GM12878 (cell line): ENCODE data around the gene NRN1L. TPM values are rescaled to one million over a fixed set of nuclear protein-coding genes. Genes with fewer than 3 reads are reported as not detected.

ENCODE experiments used
- ATAC-seq: fragments of 200-7000 bp; cut with Tn5 transposase; 3 replicates; pipeline ENCODE4 v1.9.1; 2020; ENCODE audit warnings: mild to moderate bottlenecking, moderate library complexity
- BruUV-seq: library from RNA; stranded (reverse); fragments of 400-500 nt; replicated peaks from 2 replicates; lab custom pipeline; 2021; lab: Mats Ljungman, UMichigan
- CTCF ChIA-PET: fragments of 300-600 bp; sonication (Branson Sonifier 250); formaldehyde crosslinking; extraction: SDS; loops from one replicate; lab custom pipeline; 2021; ENCODE audit warnings: inconsistent platforms; lab: Yijun Ruan, JAX
- POLR2A ChIA-PET: fragments of 350-600 bp; formaldehyde crosslinking; extraction: SDS; loops from one replicate; lab custom pipeline; 2021; ENCODE audit warnings: inconsistent platforms; lab: Charles Lee
- RAD21 ChIA-PET: fragments of 300-600 bp; sonication (Branson Sonifier 250); formaldehyde crosslinking; loops from one replicate; lab custom pipeline; 2023; ENCODE audit warnings: antibody characterized with exemption; ENCODE audit not compliant: unreplicated experiment; lab: Charles Lee
- SMC1A ChIA-PET: fragments of 300-600 bp; sonication (Branson Sonifier 250); formaldehyde crosslinking; loops from one replicate; lab custom pipeline; 2023; ENCODE audit not compliant: unreplicated experiment, uncharacterized antibody; lab: Charles Lee
- DNase-seq: peaks from one replicate; pipeline ENCODE4 v3.0.0-alpha.2; 2011; ENCODE audit warnings: low read depth, low spot score
- FAIRE-seq: peaks from 3 replicates; lab custom pipeline; 2011; peaks lifted over from hg19 to GRCh38; lab: Jason Lieb, UNC
- H2AFZ ChIP-seq: 2 replicates; pipeline ENCODE4 v1.6.0; 2011; ENCODE audit warnings: low read depth, low read length, control low read depth; ENCODE audit not compliant: control insufficient read depth
- H3K27ac ChIP-seq: 2 replicates; pipeline ENCODE4 v1.5.1; 2011; ENCODE audit warnings: control low read depth; ENCODE audit not compliant: control insufficient read depth, insufficient read depth
- H3K27me3 ChIP-seq, 2 experiments: replicated peaks in 1 of 2; 2 replicates each; pipeline versions ENCODE4 v1.6.0 to v1.6.1; 2011; ENCODE audit warnings: low read length in 1 of 2; ENCODE audit not compliant: control insufficient read depth in 2 of 2, insufficient read depth in 2 of 2
- H3K36me3 ChIP-seq, 2 experiments: 2 replicates each; pipeline ENCODE4 v1.5.1; 2011; ENCODE audit warnings: low read length in 1 of 2; ENCODE audit not compliant: control insufficient read depth in 2 of 2, insufficient read depth in 2 of 2
- H3K4me1 ChIP-seq: 2 replicates; pipeline ENCODE4 v1.6.1; 2011; ENCODE audit warnings: mild to moderate bottlenecking, low read length, moderate library complexity, mixed read lengths; ENCODE audit not compliant: control insufficient read depth, insufficient read depth
- H3K4me2 ChIP-seq: 2 replicates; pipeline ENCODE4 v1.6.0; 2011; ENCODE audit warnings: control low read depth; ENCODE audit not compliant: control insufficient read depth, insufficient read depth
- H3K4me3 ChIP-seq: fragments of 200-600 bp; sonication (generic); 2 replicates; pipeline ENCODE4 v1.5.1; 2016
- H3K79me2 ChIP-seq: 2 replicates; pipeline ENCODE4 v1.6.0; 2011; ENCODE audit warnings: low read length; ENCODE audit not compliant: control insufficient read depth, insufficient read depth
- H3K9ac ChIP-seq: 2 replicates; pipeline ENCODE4 v1.8.0; 2011; ENCODE audit warnings: low read length, control low read depth, mixed read lengths; ENCODE audit not compliant: control insufficient read depth, insufficient read depth
- H3K9me3 ChIP-seq: replicated peaks from 3 replicates; pipeline ENCODE4 v1.5.1; 2011; ENCODE audit warnings: mild to moderate bottlenecking, low read length; ENCODE audit not compliant: control insufficient read depth, insufficient read depth
- H4K20me1 ChIP-seq: 2 replicates; pipeline ENCODE4 v1.6.0; 2011; ENCODE audit not compliant: control insufficient read depth, insufficient read depth
- BACH1 ChIP-seq: fragments of 450-650 bp; IDR thresholded peaks from 2 replicates; pipeline ENCODE4 v1.6.1; 2017; ENCODE audit warnings: mild to moderate bottlenecking, borderline replicate concordance
- CBFB ChIP-seq: IDR thresholded peaks from 2 replicates; pipeline ENCODE4 v1.6.1; 2016; ENCODE audit warnings: antibody characterized with exemption, low read depth
- CHD1 ChIP-seq: IDR thresholded peaks from 2 replicates; pipeline ENCODE4 v1.6.1; 2012; ENCODE audit warnings: low read depth, low read length, improper control_type of control experiment
- E2F4 ChIP-seq: IDR thresholded peaks from 2 replicates; pipeline ENCODE4 v1.6.1; 2012; ENCODE audit warnings: low read depth, low read length, improper control_type of control experiment
- GATAD2B ChIP-seq: fragments of 450-650 bp; conservative IDR thresholded peaks from 2 replicates; pipeline ENCODE4 v1.6.1; 2017; ENCODE audit warnings: low read depth, mild to moderate bottlenecking, moderate library complexity
- HDGF ChIP-seq: fragments of 450-650 bp; IDR thresholded peaks from 2 replicates; pipeline ENCODE4 v1.6.1; 2016; ENCODE audit warnings: antibody characterized with exemption
- IKZF1 ChIP-seq: fragments of 450-650 bp; conservative IDR thresholded peaks from 2 replicates; pipeline ENCODE4 v1.6.1; 2017; ENCODE audit warnings: antibody characterized with exemption, mild to moderate bottlenecking
- MLLT1 ChIP-seq: fragments of 450-650 bp; IDR thresholded peaks from 2 replicates; pipeline ENCODE4 v1.6.1; 2016; ENCODE audit warnings: mild to moderate bottlenecking
- MTA2 ChIP-seq: fragments of 450-650 bp; IDR thresholded peaks from 2 replicates; pipeline ENCODE4 v1.6.1; 2016; ENCODE audit warnings: low read depth, mild to moderate bottlenecking, moderate library complexity
- MTA3 ChIP-seq: IDR thresholded peaks from 2 replicates; pipeline ENCODE4 v1.6.1; 2012; ENCODE audit warnings: low read length, inconsistent platforms, borderline replicate concordance
- PAX5 ChIP-seq: IDR thresholded peaks from 2 replicates; pipeline ENCODE4 v1.6.1; 2011; ENCODE audit warnings: low read depth, low read length, borderline replicate concordance
- SMARCA5 ChIP-seq: fragments of 450-650 bp; IDR thresholded peaks from 2 replicates; pipeline ENCODE4 v1.6.1; 2017; ENCODE audit warnings: mild to moderate bottlenecking
- SPI1 ChIP-seq: IDR thresholded peaks from 2 replicates; pipeline ENCODE4 v1.6.1; 2011; ENCODE audit warnings: low read depth, mild to moderate bottlenecking, low read length, moderate library complexity, borderline replicate concordance; ENCODE audit not compliant: insufficient read depth
- ZBTB11 ChIP-seq: fragments of 450-650 bp; formaldehyde crosslinking; IDR thresholded peaks from 2 replicates; pipeline ENCODE4 v1.5.0; 2022; ENCODE audit warnings: mild to moderate bottlenecking, missing genetic modification characterization
- ZNF274 ChIP-seq: IDR thresholded peaks from one replicate; pipeline ENCODE4 v1.8.0; 2011; ENCODE audit not compliant: insufficient read length, insufficient read depth
- WGBS: methylation state at CpG from one replicate; pipeline ENCODE4 v1.1.6; 2016; ENCODE audit warnings: low lambda C conversion rate; ENCODE audit not compliant: insufficient replicate concordance, insufficient coverage; ENCODE audit errors: missing lambda C conversion rate; 5-methylcytosine and 5-hydroxymethylcytosine counted together
- in situ Hi-C: fragments of 300-500 bp; cut with MboI; formaldehyde crosslinking; loops from 9 replicates; pipeline ENCODE4 v1.14.3; 2018; ENCODE audit warnings: mixed read lengths
- intact Hi-C: fragments of 100-400 bp; cut with micrococcal nuclease; formaldehyde crosslinking; loops from one replicate; pipeline ENCODE4 v1.14.2; 2022; ENCODE audit not compliant: unreplicated experiment
- polyA plus RNA-seq, 11 experiments: library from polyadenylated mRNA; depleted of rRNA in 4 of 11; unstranded in 6 of 11; stranded (reverse) in 5 of 11; fragments of >200 nt; fragmentation: Nextera tagmentation in 4 of 11; fragmentation: Illumina TruSeq in 1 of 11; extraction: Ambion mirVana in 4 of 11; extraction: Trizol in 1 of 11; gene quantifications; 1 replicate in 1 of 11; 2 replicates in 10 of 11; pipeline versions ENCODE4 v1.2.1 to v1.2.3, GENCODE V29; 2011 to 2016; ENCODE audit warnings: inconsistent platforms in 2 of 11, missing spikeins in 2 of 11, low read depth in 1 of 11
- total RNA-seq, 4 experiments: library from RNA; depleted of rRNA in 3 of 4; stranded (reverse); fragments of >200 nt in 3 of 4; fragmentation: Illumina TruSeq in 1 of 4; extraction: Trizol in 1 of 4; gene quantifications; 2 replicates each; pipeline versions ENCODE4 v1.2.1 to v1.2.3, GENCODE V29; 2013 to 2021

The NRN1L gene
- total and polyA plus RNA-seq, 10 of the 15 experiments (the other 5 are each of a cell fraction or from before 2014, with no cell fraction given) = 0.11 to 0.99 (median 0.28) TPM; not detected in 3

- ATAC-seq = peak; percentile 98
- intact Hi-C loops = loop anchor here (5.0 kb wide), 1 partner anchor 34 kb away; no protein-coding TSS in a partner anchor
- Histone ChIP-seq H3K79me2 (peaks cover 24% of the 10 kb centered on the region), H3K36me3 (no peaks in the 10 kb centered on the region; a peak in 1 of 4 replicates), H2AFZ (peak within 1 kb of the TSS; percentile 90), H3K4me3 (peak within 1 kb of the TSS; percentile 83), H3K27me3 (no peaks in the 10 kb centered on the region), H3K27ac (peak within 1 kb of the TSS; percentile 79), H3K4me2 (peak within 1 kb of the TSS; percentile 79), H3K4me1 (peaks cover 7% of the 10 kb centered on the region), H3K9me3 (no peaks in the 10 kb centered on the region), H4K20me1 (no peaks in the 10 kb centered on the region), H3K9ac (peak within 1 kb of the TSS; percentile 86)
- in situ Hi-C loops = no loop called here
- ChIA-PET SMC1A (interaction anchor here (1.0 to 3.0 kb wide), 6 partner anchors 10 to 171 kb away, joined by 3 to 14 read pairs (median 4); partner anchors contain the start of gene NUTF2), POLR2A (interaction anchor here (0.6 to 1.4 kb wide), 4 partner anchors 10 to 181 kb away, joined by 4 to 9 read pairs (median 4); partner anchors contain the start of gene NUTF2), CTCF (interaction anchor here (1.0 to 3.4 kb wide), 6 partner anchors 9 to 334 kb away, joined by 3 to 27 read pairs (median 3); partner anchors contain the start of genes NRN1L and PSMB10), RAD21 (interaction anchor here (1.5 kb wide), 1 partner anchor 19 kb away, joined by 3 read pairs; no protein-coding TSS in a partner anchor)
- WGBS = under 1% methylated on average over 58 of the region's 90 CpGs
- no TSS peak for BruUV-seq
- DNase-seq = peak; percentile 74
- peak; percentile 88 for FAIRE-seq
- TF ChIP-seq MLLT1 (no peak), IKZF1 (peak; percentile 77), BACH1 (peak; percentile 78), ZBTB11 (CRISPR knock-in tag) (no peak), MTA3 (no peak), GATAD2B (peak; percentile 82), SMARCA5 (peak; percentile 75), PAX5 (no peak), CHD1 (no peak), ZNF274 (no peak), MTA2 (no peak), HDGF (no peak), E2F4 (no peak), SPI1 (no peak), CBFB (no peak)
Observed at GRCh38 chr16:67892899-67893742, 8.4 kb downstream of the NRN1L start, which contains the start of gene PSKH1. Gene PSKH1, plus strand, starts transcription at chr16:67893254. Its CDS starts 15,496 bp downstream, at chr16:67908750.
